ENCODE results near the gene STRAP.
"Not testable (repeated sequence)": the region's sequence is repeated elsewhere in the genome, so short reads cannot be mapped to it uniquely, and the experiment has no call there.

STRAP gene

GRCh38 chr12:15939111-15939510, 56.9 kb downstream of the STRAP start:
- no peak for DNase-seq
- peaks cover 0 to 8% (median 6%) of the 10 kb centered on the region in 3 donors for H3K9me3 ChIP-seq
- no peak for TF ChIP-seq CTCF (IDR thresholded peaks at IDR 0.05)
- intact Hi-C loops (cut with DNase I; ENCODE audit: low total_unique reads) = no loop called here
- no peaks in the 10 kb centered on the region for H3K4me1 ChIP-seq
- no peaks in the 10 kb centered on the region for H3K27me3 ChIP-seq
- H3K27ac ChIP-seq = no peak overlapping the region
- no peak overlapping the region for H3K4me3 ChIP-seq
- peaks cover 0 to 5% (median 0%) of the 10 kb centered on the region in 3 donors for H3K36me3 ChIP-seq

- intact Hi-C loops (cut with DNase I; ENCODE audit: low total_unique reads) = no loop called here
- DNase-seq = no peak
- Histone ChIP-seq H3K4me1 (no peaks in the 10 kb centered on the region), H3K36me3 (peaks cover 0 to 5% (median 0%) of the 10 kb centered on the region in 3 donors), H3K4me3 (no peak overlapping the region), H3K9me3 (peaks cover 0 to 8% (median 6%) of the 10 kb centered on the region in 3 donors), H3K27me3 (no peaks in the 10 kb centered on the region), H3K27ac (no peak overlapping the region)
- no peak for TF ChIP-seq CTCF (IDR thresholded peaks at IDR 0.05)
Measured at GRCh38 chr12:15942475-15942874, 60.3 kb downstream of the STRAP start.

- H3K4me1 ChIP-seq; H3K27me3 ChIP-seq; DNase-seq; intact Hi-C loops (cut with DNase I; ENCODE audit: low total_unique reads); H3K9me3 ChIP-seq; H3K27ac ChIP-seq; H3K36me3 ChIP-seq; H3K4me3 ChIP-seq: not testable (repeated sequence)
Measured at GRCh38 chr12:15943519-15943918, 61.3 kb downstream of the STRAP start.

- H3K4me3 ChIP-seq; H3K36me3 ChIP-seq; DNase-seq; H3K9me3 ChIP-seq; H3K27ac ChIP-seq; intact Hi-C loops (cut with DNase I; ENCODE audit: low total_unique reads); H3K4me1 ChIP-seq; H3K27me3 ChIP-seq: not testable (repeated sequence)
Measured at GRCh38 chr12:15948461-15948860, 66.3 kb downstream of the STRAP start.
